Pons (tissue), 1 donor: ENCODE data around the gene JAML.

Source experiments
- DNase-seq: peaks from one replicate; pipeline ENCODE4 v3.0.0-alpha.2; 2016; ENCODE audit warnings: low spot score

Gene JAML

DNA sequence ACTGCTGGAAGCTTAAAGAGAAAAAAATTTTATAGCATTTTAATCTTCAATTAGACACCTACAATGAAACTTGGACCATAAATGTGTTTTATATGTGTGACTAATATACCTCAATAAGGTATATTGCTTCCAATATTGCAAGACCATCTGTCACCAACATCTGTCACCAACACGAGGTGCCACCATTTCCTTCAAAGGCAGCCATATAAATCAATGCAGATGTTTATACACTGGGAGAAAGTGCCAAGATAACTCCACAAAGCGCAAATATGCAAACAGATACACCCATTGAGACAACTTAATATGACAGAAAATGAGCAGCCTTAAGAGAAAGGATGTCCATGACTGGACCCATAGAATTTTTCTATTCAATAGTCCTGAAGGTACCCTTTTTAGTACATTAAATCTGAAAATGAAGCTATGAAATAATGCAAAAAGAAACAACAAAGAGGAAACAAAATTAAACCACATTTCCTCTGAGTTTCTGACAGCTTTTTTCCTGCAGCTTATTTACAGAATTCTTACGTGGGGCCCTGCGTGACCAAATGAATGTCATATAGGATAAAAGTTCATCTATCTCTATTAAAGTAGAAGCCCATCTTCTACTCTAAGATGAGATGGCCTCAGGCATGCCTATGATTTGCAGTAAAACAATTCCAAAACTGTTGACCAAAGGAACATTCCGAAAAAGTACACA, 14.8 kb upstream of the JAML start:
- DNase-seq: no peak

DNA sequence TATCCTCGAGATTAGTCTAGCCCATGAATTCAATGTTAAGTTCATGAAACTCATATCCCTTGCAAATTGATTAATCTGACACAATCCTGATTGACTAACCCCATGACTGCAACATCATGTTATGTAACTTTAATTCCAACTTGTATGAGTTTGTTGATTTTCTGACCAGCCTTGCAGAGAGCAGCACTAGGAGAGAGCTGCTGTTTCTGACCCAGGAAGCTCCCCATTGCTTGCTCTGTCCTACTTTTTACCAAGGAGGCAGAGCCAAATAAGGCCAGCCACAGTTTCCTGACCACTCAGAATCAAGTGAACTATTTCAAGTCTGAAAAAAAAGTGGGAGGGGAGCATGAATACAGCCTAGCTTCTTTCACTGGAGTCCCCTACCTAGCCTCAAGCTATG, 14.1 kb upstream of the JAML start:
- no peak for DNase-seq

DNA sequence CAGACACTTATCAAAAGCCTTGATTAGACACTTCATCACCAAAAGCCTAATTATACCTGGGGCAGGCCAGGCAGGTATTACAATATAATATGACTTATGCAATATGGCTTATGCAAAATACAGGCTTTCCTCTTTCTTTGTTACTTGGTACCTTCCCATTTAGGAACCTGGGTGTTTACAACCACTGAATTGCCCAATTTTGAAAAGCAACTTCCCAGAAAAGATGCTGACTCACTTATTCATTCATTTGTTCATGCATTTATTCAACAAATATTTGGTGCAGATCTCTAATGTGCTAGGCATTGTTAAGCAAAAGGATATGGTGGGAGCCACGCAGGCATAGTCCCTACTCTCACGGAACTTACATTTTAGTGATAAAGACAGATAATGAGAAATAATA, 13.6 kb upstream of the JAML start:
- DNase-seq: no peak

DNA sequence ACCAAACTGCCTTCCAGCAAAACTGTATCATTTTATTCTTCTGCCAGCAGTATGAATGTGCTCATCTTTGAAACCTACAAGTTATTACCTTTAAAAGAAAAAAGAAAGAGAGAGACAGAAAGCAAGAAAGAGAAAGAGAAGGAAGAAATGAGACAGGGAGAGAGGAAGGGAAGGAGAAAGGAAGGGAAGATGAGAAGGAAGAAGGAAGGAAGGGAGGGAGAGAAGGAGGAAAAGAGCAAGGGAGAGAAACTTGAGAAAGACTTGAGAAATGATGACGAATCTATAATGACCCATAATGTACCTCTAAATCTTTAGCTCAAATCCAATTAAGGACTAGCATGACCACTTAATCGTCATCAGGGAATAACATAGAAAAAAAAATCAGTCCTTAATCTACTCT, 11.4 kb upstream of the JAML start:
- DNase-seq: no peak

DNA sequence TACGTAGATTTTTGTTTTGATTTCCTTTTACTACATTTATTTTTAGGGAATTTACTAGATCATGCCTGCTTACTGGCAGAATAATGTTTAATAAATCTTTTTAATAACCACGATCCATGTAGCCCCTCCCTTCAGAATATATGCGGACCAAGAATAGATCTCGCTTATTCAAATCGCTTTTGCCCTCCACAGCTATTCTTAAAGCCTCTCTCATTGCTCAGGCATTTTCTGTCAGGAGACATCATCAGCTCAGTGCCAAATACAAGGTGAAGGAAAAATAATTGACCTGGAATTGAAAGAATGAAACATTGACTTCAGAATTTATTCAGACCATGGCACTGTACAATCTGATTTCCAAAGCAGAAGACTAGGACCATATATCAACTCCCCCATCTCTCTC, 10.0 kb upstream of the JAML start:
- no peak for DNase-seq

DNA sequence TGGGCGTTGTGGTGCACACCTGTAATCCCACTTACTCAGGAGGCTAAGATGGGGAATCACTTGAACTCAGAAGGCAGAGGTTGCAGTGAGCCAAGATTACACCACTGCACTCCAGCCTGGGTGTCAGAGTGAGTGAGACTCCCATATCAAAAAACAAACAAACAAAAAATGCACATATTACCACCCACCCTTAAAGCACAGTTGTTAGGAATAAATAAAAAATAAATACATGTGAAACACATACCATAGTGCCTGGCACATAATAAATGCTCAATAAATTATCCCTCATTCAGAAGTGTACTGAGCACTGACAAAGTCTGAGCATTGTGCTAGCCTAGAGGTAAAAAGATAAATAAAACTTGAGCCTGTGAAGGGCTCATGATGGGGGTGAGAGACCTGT, 9.0 kb upstream of the JAML start:
- DNase-seq: no peak

DNA sequence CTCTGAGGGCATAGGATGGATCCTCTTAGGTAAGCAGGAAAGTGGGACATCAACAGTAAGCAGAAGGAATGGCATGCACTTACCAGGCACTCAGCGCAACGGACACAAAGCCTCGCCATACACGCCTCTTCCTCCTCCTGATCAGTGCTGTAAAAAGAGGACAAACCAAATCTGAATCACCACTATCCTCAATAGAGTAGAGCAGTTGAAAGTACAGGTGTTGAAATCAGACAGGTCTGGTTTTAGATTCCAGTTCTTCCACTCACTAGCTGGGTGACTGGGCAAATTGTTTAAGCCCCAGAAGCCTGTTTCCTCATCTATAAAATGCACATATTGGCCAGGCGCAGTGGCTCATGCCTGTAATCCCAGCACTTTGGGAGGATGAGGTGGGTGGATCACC, 8.6 kb upstream of the JAML start:
- no peak for DNase-seq

DNA sequence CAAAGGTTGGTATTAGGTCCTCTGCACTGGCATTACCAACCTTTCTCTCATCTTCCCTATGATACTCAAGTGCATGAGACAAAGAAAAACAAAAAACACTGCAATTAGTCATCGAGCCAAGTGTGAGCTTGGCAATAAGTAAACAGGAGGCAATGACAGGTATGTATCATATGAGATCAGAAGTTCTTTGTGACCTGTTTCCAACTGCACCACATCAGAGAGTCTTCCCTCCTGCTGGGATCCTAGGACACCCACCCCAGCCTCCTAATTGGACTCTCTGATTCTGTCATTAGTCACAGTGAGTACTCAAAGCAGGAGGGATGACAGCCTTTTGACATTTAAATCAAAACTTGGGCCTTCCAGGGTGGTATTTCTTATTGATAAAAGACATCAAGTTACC, 7.8 kb upstream of the JAML start:
- DNase-seq: no peak

DNA sequence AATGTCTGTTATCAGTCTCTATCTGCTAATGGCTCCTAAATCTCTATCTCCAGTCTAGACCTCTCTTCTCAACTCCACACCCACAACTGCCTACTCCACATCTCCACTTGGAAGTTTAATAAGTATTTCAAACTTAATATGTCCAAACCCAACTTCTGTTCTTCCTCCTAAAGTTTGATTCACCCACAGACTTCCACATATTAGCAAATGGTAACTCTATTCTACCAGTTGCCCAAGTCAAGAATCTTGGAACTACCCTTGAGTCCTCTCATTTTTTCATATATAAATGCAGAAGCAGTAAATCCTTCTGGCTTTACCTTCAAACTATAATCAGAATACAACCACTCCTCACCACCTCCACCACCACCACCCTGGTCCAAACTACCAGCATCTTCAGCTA, 6.7 kb upstream of the JAML start:
- no peak for DNase-seq

DNA sequence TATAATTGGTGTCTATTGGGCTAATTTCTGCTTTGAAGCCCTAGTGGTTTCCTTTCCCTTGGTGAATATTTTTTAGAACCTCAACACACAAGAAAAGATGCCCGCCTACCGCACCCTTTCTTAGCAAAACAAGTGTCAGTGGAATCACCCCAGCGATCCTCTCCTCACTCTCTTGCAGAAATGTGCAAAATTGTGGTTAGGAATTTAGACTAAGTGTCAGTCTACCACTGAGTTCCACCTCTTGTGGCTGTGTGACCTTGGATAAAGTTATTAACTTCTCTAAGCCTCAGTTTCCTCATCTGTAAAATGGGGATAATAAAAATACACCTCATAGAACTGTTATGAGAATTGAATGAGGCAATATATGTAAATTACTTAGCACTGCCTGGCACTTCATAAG, 5.3 kb upstream of the JAML start:
- no peak for DNase-seq

DNA sequence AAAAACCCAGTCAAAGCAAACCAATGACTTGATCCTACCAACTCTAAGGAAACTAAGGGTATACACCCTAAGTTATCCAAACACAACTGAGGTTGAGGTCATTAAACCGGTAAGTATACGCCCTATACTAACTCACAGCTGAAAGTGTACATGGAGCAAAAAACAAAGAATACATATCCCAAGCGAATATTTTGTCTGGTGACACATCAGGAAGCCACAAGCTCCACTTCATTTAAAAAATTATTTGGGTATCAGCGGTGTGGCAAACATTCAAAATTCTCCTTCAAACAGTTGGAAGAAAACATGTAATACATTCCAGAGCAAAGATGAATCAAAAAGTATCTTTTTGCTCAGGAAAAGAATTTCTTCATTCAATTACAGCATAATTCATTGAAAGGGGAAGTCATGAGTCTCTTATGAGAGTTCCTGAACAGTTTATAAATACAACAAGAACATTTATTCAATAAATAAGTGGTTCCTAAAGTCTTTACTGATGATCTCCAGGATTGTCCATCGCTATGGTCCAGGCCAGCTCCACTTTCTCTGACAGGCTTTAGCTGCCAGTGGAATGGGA, 4.5 kb upstream of the JAML start:
- no peak for DNase-seq

DNA sequence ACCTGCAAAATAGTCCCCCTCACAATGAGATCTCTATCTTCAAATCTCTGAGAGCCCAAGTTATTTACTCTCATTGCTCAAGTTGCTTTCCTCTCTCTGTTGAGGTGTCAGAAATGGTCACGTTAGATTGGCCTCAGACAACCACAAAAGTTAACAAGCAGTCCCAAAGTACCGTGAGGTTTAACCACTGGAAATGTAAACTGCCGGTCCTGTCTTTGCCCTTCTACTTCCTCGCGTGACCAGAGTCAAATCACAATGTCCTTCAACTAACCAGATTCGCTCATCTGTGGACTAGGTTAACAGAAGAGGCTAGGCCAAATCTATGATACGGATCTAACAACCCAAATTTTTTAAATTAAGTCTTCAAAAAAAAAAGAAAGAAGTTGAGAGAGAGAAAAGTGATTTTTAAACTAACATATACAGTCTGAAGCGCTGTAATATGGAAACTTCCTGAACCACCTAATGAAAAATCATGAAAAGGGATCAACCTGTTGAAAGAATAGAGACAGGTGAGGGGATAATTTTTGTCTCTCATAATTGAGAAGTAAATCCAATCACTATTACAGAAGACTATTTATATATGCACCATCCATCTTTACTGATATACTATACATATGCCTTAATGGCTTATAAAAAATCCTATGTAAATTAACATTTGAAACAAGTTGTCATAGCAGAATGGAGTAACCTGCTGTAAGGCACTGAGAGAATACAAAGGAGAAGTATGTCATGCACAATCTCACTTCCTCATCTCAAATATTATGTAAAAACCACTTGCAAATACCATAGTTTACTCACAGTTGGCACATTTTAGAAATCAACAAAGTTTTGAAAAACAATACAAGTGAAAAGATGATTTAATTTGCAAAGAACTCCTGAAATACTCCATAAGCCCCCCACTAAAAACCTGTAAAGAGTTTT, 3.3 kb upstream of the JAML start:
- DNase-seq: peak; percentile 8

DNA sequence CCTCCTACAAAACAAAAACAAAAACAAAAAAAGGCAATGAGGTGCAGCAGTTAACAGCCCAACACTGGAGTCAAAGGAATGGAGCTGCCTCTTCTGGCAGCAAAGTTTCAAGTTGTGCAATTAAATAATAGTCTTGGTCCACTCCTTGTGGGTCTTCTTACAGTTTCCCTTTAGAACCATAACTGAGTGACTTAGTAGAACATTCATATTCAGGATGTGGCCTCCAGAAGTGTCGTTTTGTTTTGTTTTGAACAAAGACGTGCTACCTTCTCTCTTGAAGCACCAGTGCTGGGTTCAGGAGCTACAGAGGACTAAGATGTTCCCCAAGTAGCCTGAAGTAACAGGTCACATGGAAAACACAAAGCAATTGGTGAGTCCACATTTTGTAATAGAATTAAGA, 2.0 kb upstream of the JAML start:
- DNase-seq: no peak

DNA sequence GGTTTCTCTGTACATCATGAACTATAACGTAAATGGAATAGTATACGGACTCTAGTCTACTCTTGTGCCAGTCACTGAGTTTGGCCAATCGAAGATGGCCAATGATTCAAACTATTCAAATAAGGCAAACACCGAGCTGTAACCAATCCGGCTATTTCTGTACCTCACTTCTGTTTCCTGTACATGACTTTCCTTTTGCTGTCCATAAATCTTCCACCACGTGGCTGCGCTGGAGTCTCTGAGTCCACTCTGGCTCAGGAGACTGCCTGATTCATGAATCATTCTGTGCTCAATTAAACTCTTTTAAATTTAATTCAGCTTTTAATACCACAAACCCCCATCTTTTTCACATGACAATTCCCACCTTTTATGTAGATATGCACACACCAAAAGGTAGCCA, 1.5 kb upstream of the JAML start:
- peak; percentile 9 for DNase-seq

DNA sequence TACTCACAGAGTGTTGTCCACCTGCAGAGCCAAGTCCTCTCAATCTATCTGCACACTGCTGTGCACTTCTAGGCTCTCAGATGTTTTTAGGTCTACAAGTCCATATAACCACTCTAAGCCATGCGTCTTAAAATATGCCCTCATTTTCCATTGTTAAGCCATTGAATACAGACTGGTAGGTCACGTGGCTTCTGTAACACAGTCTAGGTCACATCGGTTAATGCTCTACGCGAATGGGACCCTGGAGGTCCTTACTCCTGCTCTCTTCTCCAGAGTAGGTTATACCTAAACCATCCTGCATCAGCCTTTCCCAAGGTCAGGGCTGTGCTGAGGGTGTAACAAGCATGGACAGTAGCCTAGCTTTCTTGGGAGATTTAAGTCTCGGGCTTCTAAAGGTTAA, 819 bp downstream of the JAML start:
- DNase-seq: no peak

DNA sequence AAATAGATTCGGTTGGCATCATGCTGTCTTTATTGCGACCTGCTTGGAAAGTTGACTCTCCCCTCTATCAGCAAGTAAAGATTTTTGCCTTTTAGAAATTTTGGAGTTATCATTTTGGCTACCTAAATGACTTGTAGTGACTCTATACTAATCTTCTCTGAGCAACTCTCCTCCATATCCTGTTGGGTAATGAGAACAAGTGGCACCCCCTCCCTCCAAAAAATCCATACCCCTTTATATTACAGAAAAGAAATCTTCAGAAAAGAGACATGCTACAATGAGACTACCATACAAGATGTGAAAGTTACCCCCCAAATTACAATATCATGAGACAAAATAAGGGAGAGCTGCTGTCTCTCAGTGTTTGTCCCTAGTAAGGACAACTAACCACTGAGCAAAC, 1.2 kb downstream of the JAML start:
- DNase-seq: no peak

DNA sequence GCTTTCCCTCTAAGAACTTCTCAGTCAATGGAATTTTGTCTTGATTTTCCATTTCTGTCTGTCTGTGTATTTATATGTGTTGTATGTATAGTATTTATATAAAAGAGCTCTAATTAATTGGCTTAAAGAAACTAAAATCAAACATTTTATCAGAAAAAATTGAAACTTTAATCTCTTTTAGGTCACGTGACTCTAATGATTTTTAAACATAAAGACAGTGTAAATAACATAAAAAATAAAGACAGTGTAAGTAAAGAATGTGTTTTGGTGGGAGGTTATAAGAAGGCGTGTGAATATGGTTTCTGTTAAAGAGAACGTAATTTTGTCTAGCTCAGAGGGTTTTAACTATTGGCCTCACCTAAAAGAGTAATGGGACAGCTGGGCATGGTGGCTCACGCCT, 2.4 kb downstream of the JAML start:
- no peak for DNase-seq

DNA sequence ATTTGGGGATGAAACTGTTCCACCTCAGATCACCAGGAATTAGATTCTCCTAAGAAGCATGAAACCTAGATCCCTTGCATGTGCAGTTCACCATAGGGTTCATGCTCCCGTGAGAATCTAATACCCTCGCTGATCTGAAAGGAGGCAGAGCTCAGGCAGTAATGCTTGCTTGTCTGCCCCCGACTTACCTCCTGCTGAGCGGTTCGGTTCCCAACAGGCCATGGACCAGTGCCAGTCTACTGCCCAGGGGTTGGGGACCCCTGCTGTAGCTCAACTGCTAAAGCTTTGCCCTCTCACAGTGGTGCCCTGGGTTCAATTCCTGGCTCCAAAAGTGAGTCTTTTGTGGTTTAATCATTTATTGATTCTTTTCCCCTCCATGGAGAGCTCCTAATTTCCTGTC, 3.4 kb downstream of the JAML start:
- no peak for DNase-seq

DNA sequence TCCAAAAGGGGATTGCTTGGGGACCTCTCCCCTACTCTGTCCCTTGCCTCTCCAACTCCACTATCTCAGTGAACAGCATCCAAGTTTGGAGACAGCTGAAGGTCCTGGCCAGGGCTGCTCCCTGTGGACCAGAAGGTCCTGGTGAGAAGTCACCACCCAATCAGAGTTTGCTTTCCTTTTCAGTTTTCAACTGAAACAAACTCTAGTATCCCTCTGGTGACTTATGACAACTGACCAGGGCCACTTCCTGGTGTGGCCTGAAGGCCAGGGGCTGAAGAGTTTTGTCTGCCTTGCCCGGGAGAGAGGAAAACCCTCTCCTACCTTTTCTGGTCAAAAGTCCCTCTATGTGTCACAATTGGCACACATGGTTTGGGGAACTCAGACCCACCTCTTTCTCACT, 5.1 kb downstream of the JAML start:
- no peak for DNase-seq

DNA sequence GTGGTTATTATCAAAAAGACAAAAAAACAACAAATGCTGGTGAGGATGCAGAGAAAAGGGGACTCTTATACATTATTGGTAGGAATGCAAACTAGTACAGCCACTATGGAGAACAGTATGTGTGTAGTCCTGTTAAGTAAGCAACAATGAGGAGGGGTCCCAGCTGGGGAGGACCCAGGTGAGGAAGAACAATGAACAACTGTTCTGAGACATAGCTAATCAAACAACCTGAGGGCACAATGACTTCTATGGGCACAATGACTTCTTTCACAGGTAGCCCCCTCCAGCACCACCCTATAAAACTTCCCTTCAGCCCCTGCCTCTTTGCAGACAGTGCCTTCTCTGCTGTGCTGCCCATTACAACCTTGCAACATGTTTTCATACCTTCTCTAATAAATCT, 5.6 kb downstream of the JAML start:
- no peak for DNase-seq

DNA sequence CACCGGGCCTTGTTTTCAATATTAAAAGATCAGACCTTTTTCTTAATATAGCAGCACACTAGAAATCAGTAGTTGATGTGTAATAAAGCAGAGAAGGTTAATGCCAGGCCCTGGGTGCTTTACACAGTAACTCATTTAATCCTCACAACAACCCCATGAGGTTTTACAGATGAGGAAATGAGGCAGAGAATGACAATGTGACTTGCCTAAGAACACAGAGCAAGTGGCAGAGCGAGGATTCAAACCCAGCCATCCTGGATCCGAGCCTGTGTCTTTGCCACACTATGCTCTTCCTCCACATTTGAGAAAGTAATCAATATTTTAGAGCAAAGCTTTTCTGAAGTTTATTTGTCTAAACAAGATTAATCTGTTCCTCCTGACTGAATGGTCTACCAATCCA, 7.2 kb downstream of the JAML start:
- no peak for DNase-seq

DNA sequence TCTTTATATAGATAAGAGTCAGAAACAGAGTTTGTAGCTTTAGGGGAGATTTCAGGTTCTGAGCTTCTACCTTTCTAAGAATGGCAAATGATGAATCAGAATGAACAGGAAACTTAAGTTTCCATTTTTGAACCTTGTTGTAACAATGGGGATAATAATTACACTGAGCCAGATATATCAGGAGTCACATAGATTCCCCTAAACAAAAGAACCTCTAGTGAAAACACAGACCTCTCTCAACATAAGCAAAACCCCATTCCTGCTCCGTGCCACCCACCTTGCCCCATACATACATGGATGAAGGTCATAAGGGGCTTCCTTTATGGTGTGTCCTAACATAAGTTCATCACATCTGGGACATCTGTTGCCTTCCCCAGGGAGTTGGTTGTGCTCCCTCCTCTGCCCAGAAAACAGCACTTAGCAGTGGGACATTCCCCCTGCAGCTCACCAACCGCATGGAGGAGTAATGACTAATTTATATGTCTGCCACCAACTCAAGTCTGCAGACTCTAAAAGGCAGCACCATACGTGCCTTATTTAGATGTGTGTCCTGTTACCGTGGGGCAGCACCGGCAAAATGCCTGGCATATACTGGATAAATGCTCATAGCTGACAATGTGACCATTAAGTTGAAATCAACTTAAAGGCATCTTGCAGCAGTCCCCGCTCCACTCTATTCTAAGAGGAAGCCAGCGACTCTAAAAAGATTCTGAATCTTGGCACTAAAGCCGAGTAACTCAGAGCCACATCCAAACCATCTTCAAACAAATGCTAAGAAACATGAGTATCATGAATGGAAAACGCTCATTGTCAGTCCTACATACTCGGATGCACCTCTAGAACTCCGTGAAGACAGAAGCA, 8.0 kb downstream of the JAML start:
- DNase-seq: no peak
